Measurements from ENCODE around the gene C17orf67.

Gene C17orf67

GRCh38 chr17:56833057-56833808, 487 bp downstream of the C17orf67 start:
- peak; percentile 45 for DNase-seq (ENCODE audit: low read depth)

GRCh38 chr17:56832446-56832845, 1.3 kb downstream of the C17orf67 start:
- no peak for DNase-seq (ENCODE audit: low read depth)

GRCh38 chr17:56831369-56832095, 2.2 kb downstream of the C17orf67 start:
- no peak for DNase-seq (ENCODE audit: low read depth)

GRCh38 chr17:56830726-56831368, 2.9 kb downstream of the C17orf67 start:
- no peak for DNase-seq (ENCODE audit: low read depth)

GRCh38 chr17:56826611-56827414, 6.9 kb downstream of the C17orf67 start:
- DNase-seq (ENCODE audit: low read depth), result no peak

GRCh38 chr17:56824503-56824902, 9.2 kb downstream of the C17orf67 start:
- no peak for DNase-seq (ENCODE audit: low read depth)

GRCh38 chr17:56823848-56824247, 9.9 kb downstream of the C17orf67 start:
- DNase-seq (ENCODE audit: low read depth), result no peak

GRCh38 chr17:56822725-56823124, 11.0 kb downstream of the C17orf67 start:
- DNase-seq (ENCODE audit: low read depth), result no peak

GRCh38 chr17:56821847-56822534, 11.7 kb downstream of the C17orf67 start:
- DNase-seq (ENCODE audit: low read depth), result no peak

GRCh38 chr17:56820207-56820606, 13.5 kb downstream of the C17orf67 start:
- DNase-seq (ENCODE audit: low read depth), result no peak

- DNase-seq (ENCODE audit: low read depth), result peak; percentile 52
Observed at GRCh38 chr17:56819431-56820145, 14.1 kb downstream of the C17orf67 start.

GRCh38 chr17:56819030-56819429, 14.7 kb downstream of the C17orf67 start:
- DNase-seq (ENCODE audit: low read depth), result no peak

- no peak for DNase-seq (ENCODE audit: low read depth)
Observed at GRCh38 chr17:56817066-56817465, 16.7 kb downstream of the C17orf67 start.

- DNase-seq (ENCODE audit: low read depth), result no peak
Observed at GRCh38 chr17:56815711-56816110, 18.0 kb downstream of the C17orf67 start.

GRCh38 chr17:56812901-56813388, 20.8 kb downstream of the C17orf67 start:
- no peak for DNase-seq (ENCODE audit: low read depth)

- DNase-seq (ENCODE audit: low read depth), result no peak
Observed at GRCh38 chr17:56810891-56811775, 22.6 kb downstream of the C17orf67 start.

GRCh38 chr17:56810343-56810742, 23.4 kb downstream of the C17orf67 start:
- no peak for DNase-seq (ENCODE audit: low read depth)

- no peak for DNase-seq (ENCODE audit: low read depth)
Observed at GRCh38 chr17:56809820-56810179, 23.9 kb downstream of the C17orf67 start.

GRCh38 chr17:56809106-56809819, 24.5 kb downstream of the C17orf67 start:
- DNase-seq (ENCODE audit: low read depth), result no peak

Measured in stimulated activated CD8-positive, alpha-beta memory T cell treated with anti-CD3 and anti-CD28 coated beads, Interleukin-12 subunit alpha, Interleukin-12 subunit beta, amount 100 ng/mL, for 1 hour (primary cell).